Measurements from ENCODE around the gene ACO1.

ACO1 gene

GRCh38 chr9:32502464-32502863 lies 118.0 kb downstream of the ACO1 start:
- no peak for ATAC-seq

- ATAC-seq: no peak
Observed at GRCh38 chr9:32503008-32503407, 118.6 kb downstream of the ACO1 start.
